ENCODE measurements around the gene TRIM8. TPM values are rescaled to one million over a fixed set of nuclear protein-coding genes. Genes with fewer than 3 reads are reported as not detected.

The TRIM8 gene
- total RNA-seq, 2 experiments from 2014 or later: 18.8 to 20.0 TPM

DNA sequence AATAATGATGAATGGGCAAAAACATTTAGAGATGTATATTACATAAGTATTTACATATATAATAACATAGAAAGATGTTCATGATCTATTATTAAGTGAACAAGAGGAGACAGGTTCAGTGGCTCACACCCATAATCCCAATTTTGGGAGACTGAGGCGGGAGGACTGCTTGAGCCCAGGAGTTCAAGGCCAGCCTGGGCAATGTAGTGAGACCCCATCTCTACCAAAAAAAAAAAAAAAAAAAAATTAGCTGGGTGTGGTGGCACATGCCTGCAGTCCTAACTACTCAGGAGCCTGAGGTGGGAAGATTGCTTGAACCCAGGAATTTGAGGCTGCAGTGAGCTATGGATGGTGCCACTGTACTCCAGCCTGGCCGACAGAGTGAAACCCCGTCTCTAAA, 57.5 kb downstream of the TRIM8 start:
- peaks cover 2% of the 10 kb centered on the region for H3K4me1 Mint-ChIP-seq (ENCODE audit: low read depth)
- no peaks in the 10 kb centered on the region for H3K9me3 Mint-ChIP-seq
- H3K27me3 Mint-ChIP-seq (ENCODE audit: low read depth): no peaks in the 10 kb centered on the region
- H3K27ac Mint-ChIP-seq: no peak overlapping the region
- intact Hi-C loops (cut with micrococcal nuclease): no loop called here
- DNase-seq: no peak
- H3K4me3 Mint-ChIP-seq: no peak overlapping the region
- peaks cover 7% of the 10 kb centered on the region for H3K36me3 Mint-ChIP-seq (ENCODE audit: low read depth)
- CTCF ChIA-PET: interaction anchor here (1.5 kb wide), 1 partner anchor 11 kb away, joined by 5 read pairs; no protein-coding TSS in a partner anchor

DNA sequence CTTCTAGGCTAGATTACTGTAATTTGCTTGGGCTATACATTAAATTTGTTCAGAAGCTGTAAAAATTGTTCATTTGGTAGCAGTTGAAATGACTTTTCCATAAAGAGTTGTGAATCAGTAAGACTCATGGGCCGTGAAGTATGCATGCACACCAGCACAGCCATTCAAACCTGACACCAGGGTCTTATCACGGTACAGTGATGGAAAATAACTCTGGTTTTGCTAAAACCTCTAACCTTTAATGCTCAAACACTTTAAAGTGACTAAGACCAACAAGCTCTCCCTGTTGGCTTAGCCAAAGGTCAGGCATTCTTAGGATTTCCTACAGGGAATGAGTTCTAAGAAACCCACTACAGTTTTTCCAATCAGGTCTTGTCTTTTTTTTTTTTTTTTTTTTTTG, 58.5 kb downstream of the TRIM8 start:
- intact Hi-C loops (cut with micrococcal nuclease): no loop called here
- no peaks in the 10 kb centered on the region for H3K9me3 Mint-ChIP-seq
- peaks cover 5% of the 10 kb centered on the region for H3K36me3 Mint-ChIP-seq (ENCODE audit: low read depth)
- CTCF ChIA-PET: no interaction called here
- H3K4me1 Mint-ChIP-seq (ENCODE audit: low read depth): peaks cover 2% of the 10 kb centered on the region
- H3K4me3 Mint-ChIP-seq: no peak overlapping the region
- no peaks in the 10 kb centered on the region for H3K27me3 Mint-ChIP-seq (ENCODE audit: low read depth)
- no peak for DNase-seq
- H3K27ac Mint-ChIP-seq: no peak overlapping the region

DNA sequence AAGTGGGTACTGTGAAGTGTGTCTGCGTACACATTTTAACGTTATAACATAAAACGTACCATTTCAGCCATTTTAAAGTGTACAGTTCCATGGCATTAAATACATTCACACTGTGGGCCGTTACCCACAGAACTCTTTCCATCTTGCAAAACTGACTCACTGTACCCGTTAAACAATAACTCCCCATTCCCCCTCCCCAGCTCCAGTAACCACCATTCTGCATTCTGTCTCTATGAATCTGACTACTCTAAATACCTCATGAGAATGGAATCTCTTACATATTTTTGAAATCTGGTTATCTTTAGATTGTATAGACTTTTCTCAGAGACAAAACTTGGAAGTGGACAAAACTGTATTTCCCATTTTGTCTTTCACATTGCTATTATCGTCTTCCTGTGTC, 60.6 kb downstream of the TRIM8 start:
- Mint-ChIP-seq H3K27ac (no peak overlapping the region), H3K4me3 (no peak overlapping the region), H3K4me1 (ENCODE audit: low read depth) (peaks cover 2% of the 10 kb centered on the region), H3K9me3 (no peaks in the 10 kb centered on the region), H3K27me3 (ENCODE audit: low read depth) (no peaks in the 10 kb centered on the region), H3K36me3 (ENCODE audit: low read depth) (peaks cover 1% of the 10 kb centered on the region)
- intact Hi-C loops (cut with micrococcal nuclease): no loop called here
- DNase-seq: no peak
- CTCF ChIA-PET: interaction anchor here (0.9 kb wide), 1 partner anchor 9 kb away, joined by 3 read pairs; the partner anchor contains the start of genes ARL3 and SFXN2

DNA sequence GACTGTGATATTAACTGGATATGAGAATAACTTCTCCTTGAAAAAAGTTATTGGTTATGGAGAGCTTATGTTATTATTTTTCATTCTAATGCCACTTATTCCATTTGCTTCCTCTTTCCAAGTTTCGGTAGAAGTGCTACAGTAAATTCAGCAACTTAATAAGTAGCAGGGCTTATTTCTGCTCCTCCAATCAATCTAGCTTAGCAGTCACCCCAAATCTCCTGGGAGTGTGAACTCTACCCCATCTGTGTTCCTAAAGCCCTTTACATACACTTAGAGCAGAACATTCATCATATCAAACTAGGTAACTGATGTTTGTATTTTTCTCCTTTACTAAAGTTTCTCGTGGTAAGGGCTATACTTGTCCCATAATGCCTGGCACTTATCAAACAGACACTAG, 61.3 kb downstream of the TRIM8 start:
- no peak overlapping the region for H3K4me3 Mint-ChIP-seq
- no peaks in the 10 kb centered on the region for H3K27me3 Mint-ChIP-seq (ENCODE audit: low read depth)
- peaks cover 1% of the 10 kb centered on the region for H3K36me3 Mint-ChIP-seq (ENCODE audit: low read depth)
- intact Hi-C loops (cut with micrococcal nuclease): no loop called here
- no peak for DNase-seq
- peaks cover 2% of the 10 kb centered on the region for H3K4me1 Mint-ChIP-seq (ENCODE audit: low read depth)
- CTCF ChIA-PET: interaction anchor here (0.9 kb wide), 1 partner anchor 8 kb away, joined by 3 read pairs; the partner anchor contains the start of genes ARL3 and SFXN2
- no peak overlapping the region for H3K27ac Mint-ChIP-seq
- H3K9me3 Mint-ChIP-seq: no peaks in the 10 kb centered on the region

Other genes starting within 250 kb of the TRIM8 start
- gene NFKB2, start 248.8 kb upstream of the TRIM8 start, total RNA-seq: 100 to 1,000 TPM; 328 to 345 TPM
- gene PSD, start 225.7 kb upstream of the TRIM8 start, total RNA-seq: 1 to 10 TPM; 6.2 to 7.2 TPM
- 10 to 100 TPM in 1 of 2 experiments, 1 to 10 TPM in 1; 9.9 to 10.8 TPM for gene FBXL15, start 223.6 kb upstream of the TRIM8 start, total RNA-seq
- 10 to 100 TPM; 63.3 to 64.4 TPM for gene CUEDC2, start 211.9 kb upstream of the TRIM8 start, total RNA-seq
- gene C10orf95, start 192.9 kb upstream of the TRIM8 start, total RNA-seq: under 1 TPM; 0.14 to 0.15 TPM
- 10 to 100 TPM; 59.6 to 60.8 TPM for gene ACTR1A, start 141.8 kb upstream of the TRIM8 start, total RNA-seq
- 1 to 10 TPM; 6.6 to 7.1 TPM for gene SUFU, start 140.5 kb upstream of the TRIM8 start, total RNA-seq
- 1 to 10 TPM; 3.9 TPM for gene ARL3, start 69.9 kb downstream of the TRIM8 start, total RNA-seq
- gene SFXN2, start 70.2 kb downstream of the TRIM8 start, total RNA-seq: 1 to 10 TPM; 8.7 to 9.4 TPM
- 10 to 100 TPM; 10.5 to 11.8 TPM for gene WBP1L, start 99.5 kb downstream of the TRIM8 start, total RNA-seq
- not detected for gene CYP17A1, start 192.9 kb downstream of the TRIM8 start, total RNA-seq
- 1 to 10 TPM; 5.6 to 5.8 TPM for gene BORCS7, start 209.8 kb downstream of the TRIM8 start, total RNA-seq
- gene AS3MT, start 225.0 kb downstream of the TRIM8 start, total RNA-seq: 1 to 10 TPM; 1.0 to 1.2 TPM

All from activated naive CD4-positive, alpha-beta T cell treated with anti-CD3 and anti-CD28 coated beads for 36 hours (primary cell).